BE2C (cell line): ENCODE measurements around the gene RANBP1.

ENCODE experiments used
- DNase-seq: peaks from one replicate; pipeline ENCODE4 v3.0.0-alpha.2; 2020
- H3K27me3 ChIP-seq: fragments of 250-450 bp; sonication (Bioruptor Pico); 2 replicates; pipeline ENCODE4 v1.5.1; 2020; ENCODE audit warnings: mild to moderate bottlenecking
- H3K36me3 ChIP-seq: fragments of 250-450 bp; sonication (Bioruptor Pico); 2 replicates; pipeline ENCODE4 v1.5.1; 2020; ENCODE audit warnings: mild to moderate bottlenecking
- H3K4me1 ChIP-seq: fragments of 250-450 bp; sonication (Bioruptor Pico); 2 replicates; pipeline ENCODE4 v1.5.1; 2020
- H3K4me3 ChIP-seq: 2 replicates; pipeline ENCODE4 v1.5.1; 2011; ENCODE audit warnings: low read depth, low read length
- H3K9me3 ChIP-seq: fragments of 250-450 bp; sonication (Bioruptor Pico); 2 replicates; pipeline ENCODE4 v1.5.1; 2020
- TF ChIP-seq, protein P1 (sequence below): IDR thresholded peaks from 2 replicates; pipeline ENCODE4 v1.5.1; 2012; ENCODE audit warnings: mild to moderate bottlenecking, low read depth, low read length

The RANBP1 gene

DNA sequence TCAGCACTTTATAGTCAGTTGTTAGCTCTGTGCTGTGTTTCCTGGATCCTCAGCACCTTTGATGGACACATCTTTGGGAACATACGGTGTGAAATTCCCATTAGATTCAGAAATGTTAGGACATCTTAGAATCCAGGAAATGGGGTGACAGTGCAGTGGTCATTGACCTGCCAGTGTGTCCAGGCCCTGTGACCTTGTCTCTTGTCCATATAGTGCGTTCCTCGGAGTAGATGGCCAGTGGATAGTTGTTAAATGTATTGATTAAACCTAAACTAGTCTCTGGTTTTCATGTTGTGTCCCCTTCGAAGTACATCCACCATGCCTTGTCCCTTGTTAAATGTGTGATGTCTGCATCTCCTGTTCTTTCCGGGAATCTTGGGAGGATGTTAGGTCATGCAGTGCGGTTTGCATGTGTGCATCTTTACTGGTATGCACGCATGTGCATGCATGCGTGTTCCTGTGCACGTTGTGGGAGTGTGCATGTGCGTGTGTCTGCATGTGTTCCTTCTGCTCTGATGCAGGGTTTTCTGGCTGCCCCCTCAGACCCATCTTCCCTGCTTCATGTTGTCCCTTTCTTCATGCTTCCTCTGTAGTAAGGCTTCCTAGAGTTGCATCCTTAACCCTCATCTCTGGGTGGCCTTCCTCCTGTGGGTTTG lies 31.9 kb upstream of the RANBP1 start:
- peaks cover 8% of the 10 kb centered on the region for H3K4me1 ChIP-seq
- H3K27me3 ChIP-seq, result no peaks in the 10 kb centered on the region
- H3K9me3 ChIP-seq, result no peaks in the 10 kb centered on the region
- H3K36me3 ChIP-seq, result peaks cover 49% of the 10 kb centered on the region
- DNase-seq, result no peak
- TF ChIP-seq, protein P1, sequence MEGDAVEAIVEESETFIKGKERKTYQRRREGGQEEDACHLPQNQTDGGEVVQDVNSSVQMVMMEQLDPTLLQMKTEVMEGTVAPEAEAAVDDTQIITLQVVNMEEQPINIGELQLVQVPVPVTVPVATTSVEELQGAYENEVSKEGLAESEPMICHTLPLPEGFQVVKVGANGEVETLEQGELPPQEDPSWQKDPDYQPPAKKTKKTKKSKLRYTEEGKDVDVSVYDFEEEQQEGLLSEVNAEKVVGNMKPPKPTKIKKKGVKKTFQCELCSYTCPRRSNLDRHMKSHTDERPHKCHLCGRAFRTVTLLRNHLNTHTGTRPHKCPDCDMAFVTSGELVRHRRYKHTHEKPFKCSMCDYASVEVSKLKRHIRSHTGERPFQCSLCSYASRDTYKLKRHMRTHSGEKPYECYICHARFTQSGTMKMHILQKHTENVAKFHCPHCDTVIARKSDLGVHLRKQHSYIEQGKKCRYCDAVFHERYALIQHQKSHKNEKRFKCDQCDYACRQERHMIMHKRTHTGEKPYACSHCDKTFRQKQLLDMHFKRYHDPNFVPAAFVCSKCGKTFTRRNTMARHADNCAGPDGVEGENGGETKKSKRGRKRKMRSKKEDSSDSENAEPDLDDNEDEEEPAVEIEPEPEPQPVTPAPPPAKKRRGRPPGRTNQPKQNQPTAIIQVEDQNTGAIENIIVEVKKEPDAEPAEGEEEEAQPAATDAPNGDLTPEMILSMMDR, result no peak
- H3K4me3 ChIP-seq, result no peak overlapping the region

DNA sequence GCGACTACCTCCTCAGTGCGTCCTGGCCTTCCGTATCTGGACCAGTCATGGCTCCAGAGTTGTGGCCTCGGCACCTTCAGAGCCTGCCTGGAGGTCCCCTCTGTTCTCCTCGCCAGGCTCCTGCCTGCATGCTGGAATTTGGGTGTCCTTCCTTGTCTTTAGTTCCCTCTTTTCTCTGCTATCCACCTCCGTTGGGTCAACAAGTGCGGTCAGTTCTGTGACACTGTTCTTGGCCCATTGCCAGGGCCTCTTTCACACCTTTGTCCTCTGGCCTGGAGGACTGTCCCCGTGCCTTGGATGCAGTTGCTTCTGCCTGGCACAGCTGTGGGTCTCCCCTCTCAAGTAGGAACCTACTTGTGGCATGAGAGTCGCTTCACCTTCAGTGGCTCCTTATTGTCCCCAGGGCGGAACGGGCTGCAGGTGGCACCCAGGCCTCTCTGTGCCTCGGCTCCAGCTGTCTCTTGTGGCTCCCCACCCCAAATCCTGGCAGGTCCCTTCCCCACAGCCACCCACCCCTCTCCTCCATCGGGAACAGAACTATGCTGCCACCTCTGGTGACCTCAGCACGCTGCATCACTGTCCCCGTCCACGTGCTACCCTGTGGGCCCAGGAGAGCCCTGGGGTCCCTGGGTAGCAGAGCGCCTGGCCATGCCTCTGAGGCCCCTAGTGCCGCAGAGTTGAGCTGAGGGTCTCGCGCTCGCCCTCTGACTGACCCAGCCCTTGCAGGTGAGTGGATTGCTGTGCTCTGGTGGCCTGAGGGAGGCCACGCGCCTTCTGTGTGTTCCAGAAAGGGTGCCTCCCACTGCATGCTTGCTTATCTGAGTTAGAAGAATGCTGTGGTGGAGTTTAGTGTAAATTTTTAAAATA lies 31.1 kb upstream of the RANBP1 start:
- H3K36me3 ChIP-seq, result peaks cover 57% of the 10 kb centered on the region
- peak; percentile 74 for DNase-seq

DNA sequence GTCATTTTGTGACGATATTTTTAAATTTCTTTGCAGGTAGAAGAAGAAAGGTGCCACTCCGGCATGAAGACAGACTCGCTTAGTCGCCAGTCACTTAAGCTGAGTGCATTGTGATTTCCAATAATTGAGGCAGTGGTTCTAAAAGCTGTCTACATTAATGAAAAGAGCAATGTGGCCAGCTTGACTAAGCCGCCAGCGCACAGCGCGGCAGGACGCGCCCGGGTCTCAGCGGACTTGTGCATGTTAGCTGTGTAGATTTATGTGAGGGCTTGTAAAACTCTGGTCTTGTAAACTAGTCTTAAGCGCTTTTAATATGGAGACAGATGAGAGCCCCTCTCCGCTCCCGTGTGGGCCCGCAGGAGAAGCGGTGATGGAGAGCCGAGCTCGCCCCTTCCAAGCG lies 30.3 kb upstream of the RANBP1 start:
- DNase-seq, result no peak
- Histone ChIP-seq H3K9me3 (no peaks in the 10 kb centered on the region), H3K27me3 (no peaks in the 10 kb centered on the region), H3K4me1 (peaks cover 8% of the 10 kb centered on the region), H3K4me3 (no peak overlapping the region), H3K36me3 (peaks cover 63% of the 10 kb centered on the region)
- TF ChIP-seq, protein P1, result no peak

More for the DNA sequence above, 31.1 kb upstream of the RANBP1 start:
- Histone ChIP-seq H3K27me3 (no peaks in the 10 kb centered on the region), H3K4me1 (peaks cover 8% of the 10 kb centered on the region), H3K9me3 (no peaks in the 10 kb centered on the region), H3K4me3 (no peak overlapping the region)
- TF ChIP-seq, protein P1, result peak; percentile 67

DNA sequence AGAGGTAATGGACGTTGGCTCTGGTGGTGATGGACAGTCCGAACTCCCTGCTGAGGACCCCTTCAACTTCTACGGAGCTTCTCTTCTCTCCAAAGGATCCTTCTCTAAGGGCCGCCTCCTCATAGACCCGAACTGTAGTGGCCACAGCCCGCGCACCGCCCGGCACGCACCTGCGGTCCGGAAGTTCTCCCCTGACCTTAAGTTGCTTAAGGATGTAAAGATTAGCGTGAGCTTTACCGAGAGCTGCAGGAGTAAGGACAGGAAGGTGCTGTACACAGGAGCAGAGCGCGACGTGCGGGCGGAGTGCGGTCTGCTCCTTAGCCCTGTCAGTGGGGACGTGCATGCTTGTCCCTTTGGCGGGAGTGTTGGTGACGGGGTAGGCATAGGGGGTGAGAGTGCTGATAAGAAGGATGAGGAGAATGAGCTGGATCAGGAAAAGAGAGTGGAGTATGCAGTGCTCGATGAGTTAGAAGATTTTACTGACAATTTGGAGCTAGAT lies 29.8 kb upstream of the RANBP1 start:
- Histone ChIP-seq H3K27me3 (no peaks in the 10 kb centered on the region), H3K9me3 (no peaks in the 10 kb centered on the region), H3K4me3 (no peak overlapping the region), H3K4me1 (peaks cover 8% of the 10 kb centered on the region), H3K36me3 (peaks cover 68% of the 10 kb centered on the region)
- DNase-seq, result no peak
- TF ChIP-seq, protein P1, result no peak

DNA sequence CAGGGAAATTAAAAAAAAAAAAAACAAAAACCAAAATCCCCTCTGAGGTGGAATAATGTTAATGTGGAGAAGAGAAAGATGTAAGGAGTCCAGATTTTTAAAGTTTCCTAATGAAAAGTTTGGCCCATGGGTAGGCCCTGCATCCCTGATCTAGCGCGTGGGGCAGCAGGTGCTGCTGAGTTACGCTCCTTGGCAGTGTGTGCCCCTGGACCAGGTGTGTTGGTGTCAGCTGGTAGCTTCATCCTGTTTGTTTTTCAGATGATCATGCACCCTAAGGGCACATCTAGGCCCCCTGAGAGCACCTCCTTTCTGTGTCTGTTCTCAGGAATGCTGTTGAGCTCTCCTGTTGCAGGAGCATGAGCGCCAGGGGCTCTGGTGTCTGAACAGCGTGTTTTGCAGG lies 29.1 kb upstream of the RANBP1 start:
- Histone ChIP-seq H3K4me3 (no peak overlapping the region), H3K9me3 (no peaks in the 10 kb centered on the region), H3K36me3 (peaks cover 74% of the 10 kb centered on the region), H3K4me1 (peaks cover 8% of the 10 kb centered on the region), H3K27me3 (no peaks in the 10 kb centered on the region)
- no peak for DNase-seq
- TF ChIP-seq, protein P1, result no peak
